Ascending aorta (tissue), 2 donors: ENCODE data around the gene DHRS3. TPM values are rescaled to one million over a fixed set of nuclear protein-coding genes. Genes with fewer than 3 reads are reported as not detected.

Experiments used
- DNase-seq, 2 donors: peaks; one replicate each; pipeline ENCODE4 v3.0.0-alpha.2; 2019; ENCODE audit warnings: low spot score in 2 of 2
- H3K27ac ChIP-seq, 2 donors: fragments of 200-600 bp; sonication (generic); one replicate each; pipeline ENCODE4 v1.5.1; 2016 to 2017; ENCODE audit warnings: mild to moderate bottlenecking in 1 of 2
- H3K27me3 ChIP-seq: fragments of 200-600 bp; sonication (generic); one replicate; pipeline ENCODE4 v1.5.1; 2017
- H3K36me3 ChIP-seq, 2 donors: fragments of 200-600 bp; sonication (generic); one replicate each; pipeline ENCODE4 v1.5.1; 2016
- H3K4me1 ChIP-seq, 2 donors: fragments of 200-600 bp; sonication (generic); one replicate each; pipeline ENCODE4 v1.5.1; 2016 to 2017; ENCODE audit warnings: mild to moderate bottlenecking in 1 of 2
- H3K4me3 ChIP-seq, 2 donors: fragments of 200-600 bp; sonication (generic); one replicate each; pipeline ENCODE4 v1.5.1; 2016 to 2017; ENCODE audit warnings: mild to moderate bottlenecking in 1 of 2
- H3K9me3 ChIP-seq, 2 donors: fragments of 200-600 bp; sonication (generic); one replicate each; pipeline ENCODE4 v1.5.1; 2016
- CTCF ChIP-seq, 3 experiments: fragments of 200-600 bp in 2 of 3; fragments of 450-650 bp in 1 of 3; sonication (generic) in 2 of 3; IDR thresholded peaks; one replicate each; pipeline ENCODE4 v1.5.1; 2016 to 2019; ENCODE audit warnings: antibody characterized with exemption in 3 of 3, mild to moderate bottlenecking in 1 of 3, moderate library complexity in 1 of 3
- intact Hi-C: fragments of 100-400 bp; cut with DNase I; formaldehyde crosslinking; loops from one replicate; pipeline ENCODE4 v1.15.1; 2023
- total RNA-seq: library from RNA; depleted of rRNA; stranded (reverse); fragments of >200 nt; gene quantifications from one replicate; pipeline ENCODE4 v1.1.0, GENCODE V29; 2016

DHRS3 gene
- total RNA-seq, 1 donor from 2014 or later = 39.4 TPM

- no peaks in the 10 kb centered on the region for H3K9me3 ChIP-seq
- no peaks in the 10 kb centered on the region for H3K4me1 ChIP-seq
- H3K27ac ChIP-seq = no peak overlapping the region
- no peaks in the 10 kb centered on the region for H3K27me3 ChIP-seq
- no peak for DNase-seq
- intact Hi-C loops = no loop called here
- TF ChIP-seq CTCF (IDR thresholded peaks at IDR 0.05) = no peak
- no peak overlapping the region for H3K4me3 ChIP-seq
- H3K36me3 ChIP-seq = no peaks in the 10 kb centered on the region
Observed at GRCh38 chr1:12629985-12630760, 12.2 kb upstream of the DHRS3 start.

- no peak overlapping the region for H3K4me3 ChIP-seq
- no peaks in the 10 kb centered on the region for H3K36me3 ChIP-seq
- H3K4me1 ChIP-seq = no peaks in the 10 kb centered on the region
- intact Hi-C loops = no loop called here
- no peak overlapping the region for H3K27ac ChIP-seq
- no peaks in the 10 kb centered on the region for H3K27me3 ChIP-seq
- DNase-seq = no peak
- TF ChIP-seq CTCF (IDR thresholded peaks at IDR 0.05) = no peak
- no peaks in the 10 kb centered on the region for H3K9me3 ChIP-seq
Observed at GRCh38 chr1:12629511-12629956, 11.5 kb upstream of the DHRS3 start.

- H3K27me3 ChIP-seq = no peaks in the 10 kb centered on the region
- no peak overlapping the region for H3K27ac ChIP-seq
- TF ChIP-seq CTCF (IDR thresholded peaks at IDR 0.05) = no peak
- H3K9me3 ChIP-seq = no peaks in the 10 kb centered on the region
- DNase-seq = no peak
- intact Hi-C loops = no loop called here
- H3K4me1 ChIP-seq = peaks cover 0 to 13% of the 10 kb centered on the region in 2 donors
- H3K4me3 ChIP-seq = no peak overlapping the region
- no peaks in the 10 kb centered on the region for H3K36me3 ChIP-seq
Observed at GRCh38 chr1:12627296-12627695, 9.3 kb upstream of the DHRS3 start.

GRCh38 chr1:12626888-12627287 is 8.9 kb upstream of the DHRS3 start:
- H3K4me1 ChIP-seq = peaks cover 0 to 17% of the 10 kb centered on the region in 2 donors
- H3K4me3 ChIP-seq = no peak overlapping the region
- no peak for TF ChIP-seq CTCF (IDR thresholded peaks at IDR 0.05)
- intact Hi-C loops = no loop called here
- no peak for DNase-seq
- no peak overlapping the region for H3K27ac ChIP-seq
- no peaks in the 10 kb centered on the region for H3K9me3 ChIP-seq
- H3K27me3 ChIP-seq = no peaks in the 10 kb centered on the region
- no peaks in the 10 kb centered on the region for H3K36me3 ChIP-seq

GRCh38 chr1:12625276-12625675 is 7.3 kb upstream of the DHRS3 start:
- intact Hi-C loops = no loop called here
- no peak overlapping the region for H3K27ac ChIP-seq
- H3K27me3 ChIP-seq = no peaks in the 10 kb centered on the region
- DNase-seq = no peak
- H3K4me3 ChIP-seq = no peak overlapping the region
- no peaks in the 10 kb centered on the region for H3K36me3 ChIP-seq
- H3K9me3 ChIP-seq = no peaks in the 10 kb centered on the region
- peaks cover 11 to 32% of the 10 kb centered on the region in 2 donors for H3K4me1 ChIP-seq
- TF ChIP-seq CTCF (IDR thresholded peaks at IDR 0.05) = no peak
